Right lobe of liver (tissue), 6 donors: ENCODE results near the gene PDZD4. TPM values are rescaled to one million over a fixed set of nuclear protein-coding genes. Genes with fewer than 3 reads are reported as not detected.
A peak's percentile ranks its signal among the peaks of the same experiment; 100 is the strongest.

Source experiments
- ATAC-seq, 4 donors: fragments of 200-7000 bp; cut with Tn5 transposase; one replicate each; pipeline ENCODE4 v1.9.1; 2020; ENCODE audit warnings: mild to moderate bottlenecking in 4 of 4, moderate library complexity in 4 of 4
- DNase-seq, 3 donors: peaks; one replicate each; pipeline ENCODE4 v3.0.0-alpha.2; 2020
- H3K27ac ChIP-seq, 3 donors: fragments of 200-600 bp; one replicate each; pipeline ENCODE4 v1.8.0; 2022
- H3K27me3 ChIP-seq, 2 donors: fragments of 200-600 bp; one replicate each; pipeline ENCODE4 v1.8.0; 2022
- H3K36me3 ChIP-seq, 4 donors: fragments of 200-600 bp; sonication (generic) in 1 of 4; one replicate each; pipeline versions ENCODE4 v1.5.1 to v1.8.0; 2017 to 2022; ENCODE audit warnings: control low read depth in 1 of 4
- H3K4me1 ChIP-seq, 4 donors: fragments of 200-600 bp; sonication (generic) in 1 of 4; one replicate each; pipeline versions ENCODE4 v1.5.1 to v1.8.0; 2017 to 2022; ENCODE audit warnings: control low read depth in 1 of 4
- H3K4me3 ChIP-seq, 3 donors: fragments of 200-600 bp; one replicate each; pipeline ENCODE4 v1.8.0; 2022
- H3K9me3 ChIP-seq, 4 donors: fragments of 200-600 bp; sonication (generic) in 1 of 4; one replicate each; pipeline versions ENCODE4 v1.5.1 to v1.8.0; 2017 to 2022; ENCODE audit warnings: control low read depth in 1 of 4
- CTCF ChIP-seq, 4 donors: fragments of 200-600 bp in 3 of 4; fragments of 450-650 bp in 1 of 4; IDR thresholded peaks; one replicate each; pipeline versions ENCODE4 v1.5.1 to v1.8.0; 2016 to 2022; ENCODE audit warnings: antibody characterized with exemption in 4 of 4, mild to moderate bottlenecking in 2 of 4
- POLR2A ChIP-seq: fragments of 450-650 bp; IDR thresholded peaks from one replicate; pipeline ENCODE4 v1.6.1; 2017; ENCODE audit warnings: antibody characterized with exemption, mild to moderate bottlenecking
- WGBS: methylation state at CpG from one replicate; pipeline ENCODE4 v1.1.6; 2018; ENCODE audit warnings: low coverage, low lambda C conversion rate; ENCODE audit not compliant: insufficient coverage; ENCODE audit errors: missing lambda C conversion rate; 5-methylcytosine and 5-hydroxymethylcytosine counted together
- intact Hi-C, 2 donors: fragments of 100-400 bp; cut with DNase I; formaldehyde crosslinking; loops; one replicate each; pipeline versions ENCODE4 v1.11.2 to v1.14.1; 2022
- long read RNA-seq: library from polyadenylated mRNA; unstranded; transcript quantifications from one replicate; pipeline ENCODE4 v2.0.0, GENCODE V29; 2019
- total RNA-seq, 6 experiments: library from RNA; depleted of rRNA in 2 of 6; stranded (reverse); fragments of >200 nt in 2 of 6; fragmentation: NEBNext Ultra II Directional in 3 of 6; extraction: Animal tissue kit (Norgen Biotek cat#: 25700) in 3 of 6; gene quantifications; one replicate each; pipeline versions ENCODE4 v1.1.0 to v1.2.4, GENCODE V29; 2016 to 2023
- donor health status: DM: no; HTN: yes; CAD: no.
- donor health status: DM: no; HTN: no; CAD: no.
- donor health status: DM: no; HTN: no; CAD: no.
- donor health status: DM: no; HTN: yes; CAD: no.
- donor health status: DM: no; HTN: yes; CAD: no.

The PDZD4 gene
- total RNA-seq = 1 to 10 TPM in 5 of 6 experiments, under 1 TPM in 1; 0.61 to 2.3 (median 1.5) TPM
- long read RNA-seq = 0 reads

GRCh38 chrX:153829799-153830639 lies at the start of gene PDZD4:
Gene PDZD4 (minus strand): TSS chrX:153830544. CDS start chrX:153830298, 246 bp downstream.
- Histone ChIP-seq H3K4me3 (peak within 1 kb of the TSS; percentile 7 to 31 (median 21)), H3K36me3 (no peaks in the 10 kb centered on the region), H3K27ac (no peak within 1 kb of the TSS), H3K27me3 (peaks cover 0 to 27% of the 10 kb centered on the region in 2 donors), H3K4me1 (no peaks in the 10 kb centered on the region), H3K9me3 (no peaks in the 10 kb centered on the region)
- intact Hi-C loops = no loop called here
- 17% methylated on average over 7 of the region's 97 CpGs for WGBS
- TF ChIP-seq POLR2A = no peak
- TF ChIP-seq CTCF (IDR thresholded peaks at IDR 0.05) = no peak
- ATAC-seq = no peak
- DNase-seq = no peak

- DNase-seq = no peak
- H3K27me3 ChIP-seq = peaks cover under 1 to 8% of the 10 kb centered on the region in 2 donors
- H3K4me1 ChIP-seq = no peaks in the 10 kb centered on the region
- WGBS = 15% methylated on average over 3 of the region's 12 CpGs
- no peak for TF ChIP-seq POLR2A
- TF ChIP-seq CTCF (IDR thresholded peaks at IDR 0.05) = no peak
- H3K36me3 ChIP-seq = no peaks in the 10 kb centered on the region
- H3K4me3 ChIP-seq = no peak overlapping the region
- intact Hi-C loops = no loop called here
- no peaks in the 10 kb centered on the region for H3K9me3 ChIP-seq
- no peak for ATAC-seq
- no peak overlapping the region for H3K27ac ChIP-seq
These were observed 49.5 kb upstream of the PDZD4 start for GRCh38 chrX:153879741-153880439.

- ATAC-seq = no peak
These were observed 48.8 kb upstream of the PDZD4 start for GRCh38 chrX:153878969-153879653.

GRCh38 chrX:153878345-153878744 lies 48.0 kb upstream of the PDZD4 start:
- ATAC-seq (no peak), DNase-seq (no peak)
- Histone ChIP-seq H3K4me3 (no peak overlapping the region), H3K36me3 (no peaks in the 10 kb centered on the region), H3K9me3 (no peaks in the 10 kb centered on the region), H3K27me3 (peaks cover 0 to 4% of the 10 kb centered on the region in 2 donors), H3K27ac (no peak overlapping the region), H3K4me1 (no peaks in the 10 kb centered on the region)
- intact Hi-C loops = no loop called here
- WGBS = no CpG with 5 or more reads among the region's 5 CpGs
- no peak for TF ChIP-seq POLR2A
- no peak for TF ChIP-seq CTCF (IDR thresholded peaks at IDR 0.05)

More at GRCh38 chrX:153878969-153879653, 48.8 kb upstream of the PDZD4 start:
- no peak overlapping the region for H3K27ac ChIP-seq
- no peaks in the 10 kb centered on the region for H3K4me1 ChIP-seq
- intact Hi-C loops = no loop called here
- 14% methylated on average over 20 of the region's 28 CpGs for WGBS
- peaks cover 0 to 4% of the 10 kb centered on the region in 2 donors for H3K27me3 ChIP-seq
- H3K4me3 ChIP-seq = no peak overlapping the region
- H3K36me3 ChIP-seq = no peaks in the 10 kb centered on the region
- no peak for DNase-seq
- TF ChIP-seq POLR2A = no peak
- H3K9me3 ChIP-seq = no peaks in the 10 kb centered on the region
